ENCODE measurements around the gene PCDHA7.
"Not testable (repeated sequence)": the region's sequence is repeated elsewhere in the genome, so short reads cannot be mapped to it uniquely, and the experiment has no call there.

PCDHA7 gene

GRCh38 chr5:140808889-140809291 is 25.2 kb upstream of the PCDHA7 start:
- no peak overlapping the region for H3K27ac ChIP-seq
- TF ChIP-seq CTCF (IDR thresholded peaks at IDR 0.05) (no peak), ZFX (IDR thresholded peaks at IDR 0.05; ENCODE audit: borderline replicate concordance) (no peak)

- TF ChIP-seq CTCF (IDR thresholded peaks at IDR 0.05) (peak; percentile 56), ZFX (IDR thresholded peaks at IDR 0.05; ENCODE audit: borderline replicate concordance) (no peak)
- H3K27ac ChIP-seq = peak within 1 kb of the TSS; percentile 81
Measured at GRCh38 chr5:140821375-140822280, 12.4 kb upstream of the PCDHA7 start, which contains the start of gene PCDHA5. Gene PCDHA5, plus strand, starts transcription at chr5:140821613.

GRCh38 chr5:140822281-140822629 is 11.8 kb upstream of the PCDHA7 start:
- TF ChIP-seq CTCF (IDR thresholded peaks at IDR 0.05) (peak; percentile 22; the same call in 1 of the 2 replicates), ZFX (IDR thresholded peaks at IDR 0.05; ENCODE audit: borderline replicate concordance) (no peak)
- H3K27ac ChIP-seq = peak overlapping the region; percentile 81

GRCh38 chr5:140822969-140823368 is 11.1 kb upstream of the PCDHA7 start:
- H3K27ac ChIP-seq = not testable (repeated sequence)

GRCh38 chr5:140823475-140823874 is 10.6 kb upstream of the PCDHA7 start:
- TF ChIP-seq CTCF (IDR thresholded peaks at IDR 0.05) = no peak
- no peak for TF ChIP-seq ZFX (IDR thresholded peaks at IDR 0.05; ENCODE audit: borderline replicate concordance)
- H3K27ac ChIP-seq = no peak overlapping the region

GRCh38 chr5:140827704-140828361 is 6.2 kb upstream of the PCDHA7 start, which contains the start of gene PCDHA6:
Gene PCDHA6, plus strand, starts transcription at chr5:140827960. Its CDS starts 132 bp downstream, at chr5:140828092.
- H3K27ac ChIP-seq = no peak within 1 kb of the TSS
- no peak for TF ChIP-seq CTCF (IDR thresholded peaks at IDR 0.05)
- no peak for TF ChIP-seq ZFX (IDR thresholded peaks at IDR 0.05; ENCODE audit: borderline replicate concordance)

GRCh38 chr5:140828362-140828737 is 5.7 kb upstream of the PCDHA7 start:
- no peak overlapping the region for H3K27ac ChIP-seq
- TF ChIP-seq ZFX (IDR thresholded peaks at IDR 0.05; ENCODE audit: borderline replicate concordance) (no peak), CTCF (IDR thresholded peaks at IDR 0.05) (no peak)

GRCh38 chr5:140829511-140830501 is 4.3 kb upstream of the PCDHA7 start:
- not testable (repeated sequence) for H3K27ac ChIP-seq

GRCh38 chr5:140834439-140835008 is 455 bp downstream of the PCDHA7 start:
- H3K27ac ChIP-seq = not testable (repeated sequence)
